ENCODE results near the gene TSPAN32. TPM values are rescaled to one million over a fixed set of nuclear protein-coding genes. Genes with fewer than 3 reads are reported as not detected.

Gene TSPAN32
- total RNA-seq, 1 donor from 2014 or later = not detected

- H3K9me3 Mint-ChIP-seq (ENCODE audit: unreplicated experiment) = peaks cover 2% of the 10 kb centered on the region
- no peak for DNase-seq
- H3K4me3 Mint-ChIP-seq (ENCODE audit: unreplicated experiment) = no peak overlapping the region
- no peak overlapping the region for H3K27ac Mint-ChIP-seq (ENCODE audit: unreplicated experiment)
- peaks cover 5% of the 10 kb centered on the region for H3K27me3 Mint-ChIP-seq (ENCODE audit: unreplicated experiment)
- TF ChIP-seq CTCF (IDR thresholded peaks at IDR 0.05; ENCODE audit: partially characterized antibody, unreplicated experiment) = no peak
- no peaks in the 10 kb centered on the region for H3K4me1 Mint-ChIP-seq (ENCODE audit: low read depth, unreplicated experiment)
- no peaks in the 10 kb centered on the region for H3K36me3 Mint-ChIP-seq (ENCODE audit: unreplicated experiment)
These were observed 2.1 kb downstream of the TSPAN32 start for GRCh38 chr11:2303627-2304505.

DNA sequence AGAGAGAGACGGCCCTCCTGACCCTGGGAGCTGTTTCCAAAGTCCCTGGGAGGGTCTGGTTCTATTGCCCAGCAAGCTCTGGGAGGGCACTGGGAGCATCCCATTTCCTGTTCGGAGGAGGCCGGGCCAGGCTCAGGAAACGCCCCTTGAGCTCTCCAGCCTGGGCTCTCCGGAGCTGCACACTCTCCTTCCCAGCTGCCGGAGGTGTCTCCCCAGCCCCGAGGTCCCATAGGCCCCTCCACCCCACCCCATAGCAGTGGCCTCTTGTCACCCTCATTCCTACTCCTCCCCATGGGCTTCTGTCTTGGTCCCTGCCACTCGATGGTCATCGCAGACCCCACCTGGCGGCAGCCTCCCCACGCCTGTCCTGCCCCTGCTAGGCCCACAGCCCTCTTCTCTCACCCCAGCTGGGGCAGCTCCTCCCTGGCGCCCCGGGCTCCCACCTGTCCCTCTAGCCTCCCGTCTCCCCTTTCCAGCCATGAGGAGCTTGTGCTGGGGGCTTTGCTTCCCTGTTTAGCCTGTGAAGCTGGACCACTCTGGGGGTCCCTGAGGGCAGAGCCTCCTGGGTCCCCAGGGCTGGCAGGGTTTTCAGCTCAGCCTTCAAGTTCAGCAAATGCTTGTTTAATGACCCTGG lies 2.8 kb downstream of the TSPAN32 start:
- Mint-ChIP-seq H3K4me3 (ENCODE audit: unreplicated experiment) (no peak overlapping the region), H3K4me1 (ENCODE audit: low read depth, unreplicated experiment) (no peaks in the 10 kb centered on the region), H3K27me3 (ENCODE audit: unreplicated experiment) (peaks cover 5% of the 10 kb centered on the region), H3K9me3 (ENCODE audit: unreplicated experiment) (peaks cover 2% of the 10 kb centered on the region), H3K27ac (ENCODE audit: unreplicated experiment) (no peak overlapping the region), H3K36me3 (ENCODE audit: unreplicated experiment) (no peaks in the 10 kb centered on the region)
- no peak for TF ChIP-seq CTCF (IDR thresholded peaks at IDR 0.05; ENCODE audit: partially characterized antibody, unreplicated experiment)
- no peak for DNase-seq

DNA sequence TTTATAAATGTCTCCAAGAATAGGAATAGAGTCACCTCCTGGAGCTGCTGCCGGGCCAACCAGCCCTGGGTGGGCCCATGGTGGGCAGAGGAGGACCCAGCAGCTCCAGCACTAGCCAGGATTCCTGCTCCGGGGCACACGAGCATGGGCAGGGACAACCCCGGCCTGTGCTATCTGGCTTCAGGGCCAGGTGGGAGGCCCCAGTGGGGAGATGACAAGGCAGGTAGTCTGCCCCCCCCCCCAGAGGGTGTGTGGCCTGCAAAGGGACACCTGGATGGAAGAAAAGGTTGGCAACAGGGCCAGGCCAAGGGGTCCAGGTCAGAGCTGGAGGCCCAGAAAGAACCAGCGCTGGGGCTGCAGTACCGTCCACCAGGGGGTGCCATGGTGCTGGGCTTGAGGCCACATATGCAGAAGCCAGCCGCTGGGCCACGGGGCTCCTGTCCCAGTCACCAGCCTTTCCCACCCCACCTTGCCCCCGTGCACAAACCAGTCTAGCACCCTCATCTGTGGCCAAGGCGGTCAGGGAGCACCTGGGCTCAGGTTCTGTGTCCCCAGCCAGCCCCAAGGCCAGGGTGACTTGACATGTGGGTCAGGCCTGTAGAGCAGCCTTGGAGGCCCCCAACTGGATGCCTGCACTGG lies 3.4 kb downstream of the TSPAN32 start:
- no peaks in the 10 kb centered on the region for H3K4me1 Mint-ChIP-seq (ENCODE audit: low read depth, unreplicated experiment)
- H3K27me3 Mint-ChIP-seq (ENCODE audit: unreplicated experiment) = peaks cover 5% of the 10 kb centered on the region
- no peak overlapping the region for H3K27ac Mint-ChIP-seq (ENCODE audit: unreplicated experiment)
- peaks cover 2% of the 10 kb centered on the region for H3K9me3 Mint-ChIP-seq (ENCODE audit: unreplicated experiment)
- peak; percentile 88 for DNase-seq
- no peak overlapping the region for H3K4me3 Mint-ChIP-seq (ENCODE audit: unreplicated experiment)
- peak; percentile 92 for TF ChIP-seq CTCF (IDR thresholded peaks at IDR 0.05; ENCODE audit: partially characterized antibody, unreplicated experiment)
- no peaks in the 10 kb centered on the region for H3K36me3 Mint-ChIP-seq (ENCODE audit: unreplicated experiment)

GRCh38 chr11:2305788-2306451 lies 4.1 kb downstream of the TSPAN32 start:
- H3K27ac Mint-ChIP-seq (ENCODE audit: unreplicated experiment) = no peak overlapping the region
- H3K9me3 Mint-ChIP-seq (ENCODE audit: unreplicated experiment) = peaks cover 2% of the 10 kb centered on the region
- H3K27me3 Mint-ChIP-seq (ENCODE audit: unreplicated experiment) = peaks cover 6% of the 10 kb centered on the region
- no peak for TF ChIP-seq CTCF (IDR thresholded peaks at IDR 0.05; ENCODE audit: partially characterized antibody, unreplicated experiment)
- H3K36me3 Mint-ChIP-seq (ENCODE audit: unreplicated experiment) = no peaks in the 10 kb centered on the region
- H3K4me1 Mint-ChIP-seq (ENCODE audit: low read depth, unreplicated experiment) = no peaks in the 10 kb centered on the region
- H3K4me3 Mint-ChIP-seq (ENCODE audit: unreplicated experiment) = no peak overlapping the region
- DNase-seq = no peak
